H9 (cell line): ENCODE measurements around the gene BIRC6. TPM values are rescaled to one million over a fixed set of nuclear protein-coding genes. Genes with fewer than 3 reads are reported as not detected.

ENCODE experiments used
- DNase-seq: peaks from one replicate; pipeline ENCODE4 v3.0.0-alpha.2; 2017
- H2AFZ ChIP-seq: one replicate; pipeline ENCODE4 v1.6.1; 2013; ENCODE audit warnings: mild to moderate bottlenecking, low read length, control low read depth, moderate library complexity
- H2AK5ac ChIP-seq: 2 replicates; pipeline ENCODE4 v1.6.1; 2013; ENCODE audit warnings: low read length, control low read depth, mixed read lengths; ENCODE audit not compliant: insufficient read length
- H2BK120ac ChIP-seq: one replicate; pipeline ENCODE4 v1.6.1; 2013; ENCODE audit warnings: low read depth, mild to moderate bottlenecking, low read length, control low read depth, inconsistent platforms; ENCODE audit not compliant: poor library complexity, severe bottlenecking
- H2BK12ac ChIP-seq: 2 replicates; pipeline ENCODE4 v1.6.1; 2013; ENCODE audit warnings: low read length, control low read depth, mixed read lengths, low read depth; ENCODE audit not compliant: insufficient read length
- H2BK15ac ChIP-seq: 2 replicates; pipeline ENCODE4 v1.6.1; 2013; ENCODE audit warnings: low read depth, low read length, control low read depth
- H2BK20ac ChIP-seq: one replicate; pipeline ENCODE4 v1.6.1; 2013; ENCODE audit warnings: low read depth, mild to moderate bottlenecking, low read length, control low read depth, inconsistent platforms; ENCODE audit not compliant: poor library complexity, severe bottlenecking
- H2BK5ac ChIP-seq: 2 replicates; pipeline ENCODE4 v1.6.1; 2013; ENCODE audit warnings: low read length, control low read depth, mixed read lengths; ENCODE audit not compliant: insufficient read length
- H3K14ac ChIP-seq: 2 replicates; pipeline ENCODE4 v1.6.1; 2013; ENCODE audit warnings: low read length, control low read depth; ENCODE audit not compliant: insufficient read depth
- H3K18ac ChIP-seq: 2 replicates; pipeline ENCODE4 v1.6.1; 2013; ENCODE audit warnings: low read depth, mild to moderate bottlenecking, mixed read lengths, low read length, control low read depth; ENCODE audit not compliant: insufficient read length
- H3K23ac ChIP-seq: 2 replicates; pipeline ENCODE4 v1.6.1; 2013; ENCODE audit warnings: low read length, control low read depth, mixed read lengths, low read depth; ENCODE audit not compliant: insufficient read length
- H3K23me2 ChIP-seq: 2 replicates; pipeline ENCODE4 v1.6.1; 2013; ENCODE audit warnings: low read depth, mild to moderate bottlenecking, mixed read lengths, low read length, control low read depth; ENCODE audit not compliant: insufficient read length, poor library complexity, severe bottlenecking
- H3K27ac ChIP-seq: 2 replicates; pipeline ENCODE4 v1.5.1; 2013; ENCODE audit warnings: low read length, control low read depth, mixed read lengths, low read depth; ENCODE audit not compliant: insufficient read length
- H3K27me3 ChIP-seq: 2 replicates; pipeline ENCODE4 v1.6.1; 2013; ENCODE audit warnings: low read length, control low read depth, inconsistent platforms; ENCODE audit not compliant: insufficient read depth
- H3K4ac ChIP-seq: 2 replicates; pipeline ENCODE4 v1.6.1; 2013; ENCODE audit warnings: low read depth, mild to moderate bottlenecking, control low read depth, inconsistent platforms, low read length, moderate library complexity
- H3K4me1 ChIP-seq: 2 replicates; pipeline ENCODE4 v1.6.1; 2013; ENCODE audit warnings: low read length, control low read depth, inconsistent platforms; ENCODE audit not compliant: insufficient read depth
- H3K4me2 ChIP-seq: 2 replicates; pipeline ENCODE4 v1.6.1; 2013; ENCODE audit warnings: low read length, control low read depth, mixed read lengths; ENCODE audit not compliant: insufficient read length, insufficient read depth
- H3K56ac ChIP-seq: 2 replicates; pipeline ENCODE4 v1.6.1; 2013; ENCODE audit warnings: low read depth, mild to moderate bottlenecking, mixed read lengths, low read length, control low read depth; ENCODE audit not compliant: insufficient read length
- H3K79me1 ChIP-seq: 2 replicates; pipeline ENCODE4 v1.6.1; 2013; ENCODE audit warnings: low read depth, mild to moderate bottlenecking, moderate library complexity, low read length, control low read depth, inconsistent platforms; ENCODE audit not compliant: insufficient read depth, poor library complexity, severe bottlenecking
- H3K79me2 ChIP-seq: 2 replicates; pipeline ENCODE4 v1.6.1; 2013; ENCODE audit warnings: low read length, control low read depth, inconsistent platforms; ENCODE audit not compliant: insufficient read depth
- H3K9ac ChIP-seq: 2 replicates; pipeline ENCODE4 v1.6.1; 2013; ENCODE audit warnings: low read length, control low read depth, mixed read lengths; ENCODE audit not compliant: insufficient read length; ENCODE audit errors: extremely low read depth
- H3K9me3 ChIP-seq: one replicate; pipeline ENCODE4 v1.6.1; 2013; ENCODE audit warnings: low read depth, low read length, inconsistent platforms; ENCODE audit not compliant: control insufficient read depth
- H3T11ph ChIP-seq: one replicate; pipeline ENCODE4 v1.6.1; 2013; ENCODE audit warnings: mild to moderate bottlenecking, low read length, control low read depth, inconsistent platforms
- H4K20me1 ChIP-seq: one replicate; pipeline ENCODE4 v1.6.1; 2013; ENCODE audit not compliant: control insufficient read depth, insufficient read length, insufficient read depth
- H4K5ac ChIP-seq: 2 replicates; pipeline ENCODE4 v1.6.1; 2013; ENCODE audit warnings: low read depth, mild to moderate bottlenecking, mixed read lengths, low read length, control low read depth; ENCODE audit not compliant: insufficient read length
- H4K8ac ChIP-seq: replicated peaks from 2 replicates; pipeline ENCODE4 v1.6.1; 2013; ENCODE audit warnings: low read length, control low read depth, mixed read lengths, low read depth; ENCODE audit not compliant: insufficient read length
- H4K91ac ChIP-seq: 2 replicates; pipeline ENCODE4 v1.6.1; 2013; ENCODE audit warnings: low read depth, mild to moderate bottlenecking, moderate library complexity, mixed read lengths, low read length, control low read depth; ENCODE audit not compliant: insufficient read length
- H3K27ac Mint-ChIP-seq, 3 experiments: 2 replicates in 2 of 3; 3 replicates in 1 of 3; pipeline ENCODE4 v1.8.0; 2020 to 2021; ENCODE audit warnings: mixed read lengths in 3 of 3, mild to moderate bottlenecking in 1 of 3, moderate library complexity in 1 of 3
- H3K27me3 Mint-ChIP-seq: 2 replicates; pipeline ENCODE4 v1.8.0; 2021; ENCODE audit warnings: low read depth, mild to moderate bottlenecking, moderate library complexity, mixed read lengths
- H3K36me3 Mint-ChIP-seq, 3 experiments: 2 replicates in 2 of 3; 3 replicates in 1 of 3; pipeline ENCODE4 v1.8.0; 2020 to 2021; ENCODE audit warnings: low read depth in 3 of 3, mixed read lengths in 3 of 3; ENCODE audit not compliant: insufficient read depth in 1 of 3
- H3K4me1 Mint-ChIP-seq, 2 experiments: 2 replicates each; pipeline ENCODE4 v1.8.0; 2020; ENCODE audit warnings: mixed read lengths in 2 of 2
- H3K4me3 Mint-ChIP-seq, 2 experiments: 2 replicates in 1 of 2; 3 replicates in 1 of 2; pipeline ENCODE4 v1.8.0; 2020 to 2021; ENCODE audit warnings: mild to moderate bottlenecking in 2 of 2, mixed read lengths in 2 of 2, moderate library complexity in 1 of 2
- H3K9me3 Mint-ChIP-seq, 2 experiments: 2 replicates in 1 of 2; 3 replicates in 1 of 2; pipeline ENCODE4 v1.8.0; 2020; ENCODE audit warnings: mild to moderate bottlenecking in 2 of 2, mixed read lengths in 2 of 2, moderate library complexity in 1 of 2
- WGBS: extraction: QIAGEN DNeasy Blood & Tissue Kit; methylation state at CpG from one replicate; pipeline ENCODE4 v1.1.7; 2013; ENCODE audit warnings: missing lambda C conversion rate, low lambda C conversion rate, mixed read lengths; ENCODE audit not compliant: insufficient read length; ENCODE audit errors: extremely low coverage; 5-methylcytosine and 5-hydroxymethylcytosine counted together
- total RNA-seq: library from RNA; stranded (reverse); gene quantifications from 2 replicates; pipeline ENCODE4 v1.2.1, GENCODE V29; 2021
- TF ChIP-seq, protein P1 (sequence below): fragments of 200-600 bp; sonication (generic); conservative IDR thresholded peaks from 3 replicates; pipeline ENCODE4 v1.8.0; 2021; ENCODE audit warnings: antibody characterized with exemption, mild to moderate bottlenecking

BIRC6 gene
- total RNA-seq, 1 experiment from 2014 or later = 78.8 TPM

DNA sequence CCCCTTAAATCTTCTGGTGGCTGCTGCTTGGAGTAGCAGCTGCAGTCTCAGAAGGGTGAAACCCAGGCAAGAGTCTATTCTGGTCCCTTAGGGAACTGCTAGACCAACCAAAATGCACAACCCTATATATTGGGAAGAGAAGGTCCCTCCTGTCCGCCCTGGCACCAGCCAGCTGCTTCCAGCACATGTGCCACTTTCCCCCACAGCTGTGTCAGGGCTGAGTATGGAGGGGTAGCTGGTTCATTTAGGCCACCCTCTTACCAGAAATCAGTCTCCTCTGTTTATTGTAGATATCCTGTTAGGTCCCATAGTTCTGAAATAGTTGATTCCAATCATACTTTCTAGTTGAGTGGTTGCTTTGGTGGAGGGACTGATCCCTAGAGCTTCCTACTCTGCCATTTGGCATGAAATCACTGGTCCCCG, 68.9 kb downstream of the BIRC6 start:
- Histone ChIP-seq H2AK5ac (no peak overlapping the region), H2BK12ac (no peak overlapping the region), H3K23me2 (no peaks in the 10 kb centered on the region), H3K79me1 (peaks cover 13% of the 10 kb centered on the region), H3K4ac (no peak overlapping the region), H2BK20ac (no peak overlapping the region), H2BK120ac (no peak overlapping the region), H3K18ac (no peak overlapping the region), H3K27ac (no peak overlapping the region), H3K14ac (no peak overlapping the region), H3K56ac (no peak overlapping the region), H2AFZ (no peak overlapping the region), H4K8ac (no peak overlapping the region), H4K20me1 (no peaks in the 10 kb centered on the region), H4K91ac (no peak overlapping the region), H3K4me2 (no peak overlapping the region), H2BK5ac (no peak overlapping the region), H3K9me3 (no peaks in the 10 kb centered on the region), H3T11ph (no peak overlapping the region), H3K27me3 (no peaks in the 10 kb centered on the region), H4K5ac (no peak overlapping the region), H3K23ac (no peak overlapping the region), H3K4me1 (no peaks in the 10 kb centered on the region), H2BK15ac (no peak overlapping the region; the same call in 1 of the 2 replicates), H3K9ac (no peak overlapping the region), H3K79me2 (peaks cover 12% of the 10 kb centered on the region; the same call in 1 of the 2 replicates)
- Mint-ChIP-seq H3K9me3 (no peaks in the 10 kb centered on the region), H3K27ac (peak overlapping the region in 2 of 3 experiments; percentile 3 to 86; a peak in 3 of 7 replicates), H3K27me3 (no peaks in the 10 kb centered on the region), H3K4me1 (peaks cover 17 to 24% of the 10 kb centered on the region in 2 experiments), H3K36me3 (peaks cover 0 to 14% (median 2%) of the 10 kb centered on the region in 3 experiments; a peak in 4 of 7 replicates), H3K4me3 (no peak overlapping the region)
- TF ChIP-seq, protein P1, sequence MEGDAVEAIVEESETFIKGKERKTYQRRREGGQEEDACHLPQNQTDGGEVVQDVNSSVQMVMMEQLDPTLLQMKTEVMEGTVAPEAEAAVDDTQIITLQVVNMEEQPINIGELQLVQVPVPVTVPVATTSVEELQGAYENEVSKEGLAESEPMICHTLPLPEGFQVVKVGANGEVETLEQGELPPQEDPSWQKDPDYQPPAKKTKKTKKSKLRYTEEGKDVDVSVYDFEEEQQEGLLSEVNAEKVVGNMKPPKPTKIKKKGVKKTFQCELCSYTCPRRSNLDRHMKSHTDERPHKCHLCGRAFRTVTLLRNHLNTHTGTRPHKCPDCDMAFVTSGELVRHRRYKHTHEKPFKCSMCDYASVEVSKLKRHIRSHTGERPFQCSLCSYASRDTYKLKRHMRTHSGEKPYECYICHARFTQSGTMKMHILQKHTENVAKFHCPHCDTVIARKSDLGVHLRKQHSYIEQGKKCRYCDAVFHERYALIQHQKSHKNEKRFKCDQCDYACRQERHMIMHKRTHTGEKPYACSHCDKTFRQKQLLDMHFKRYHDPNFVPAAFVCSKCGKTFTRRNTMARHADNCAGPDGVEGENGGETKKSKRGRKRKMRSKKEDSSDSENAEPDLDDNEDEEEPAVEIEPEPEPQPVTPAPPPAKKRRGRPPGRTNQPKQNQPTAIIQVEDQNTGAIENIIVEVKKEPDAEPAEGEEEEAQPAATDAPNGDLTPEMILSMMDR = no peak
- WGBS = no CpG with 5 or more reads among the region's 2 CpGs
- no peak for DNase-seq
